ENCODE data around the gene LIX1L.

Gene LIX1L

DNA sequence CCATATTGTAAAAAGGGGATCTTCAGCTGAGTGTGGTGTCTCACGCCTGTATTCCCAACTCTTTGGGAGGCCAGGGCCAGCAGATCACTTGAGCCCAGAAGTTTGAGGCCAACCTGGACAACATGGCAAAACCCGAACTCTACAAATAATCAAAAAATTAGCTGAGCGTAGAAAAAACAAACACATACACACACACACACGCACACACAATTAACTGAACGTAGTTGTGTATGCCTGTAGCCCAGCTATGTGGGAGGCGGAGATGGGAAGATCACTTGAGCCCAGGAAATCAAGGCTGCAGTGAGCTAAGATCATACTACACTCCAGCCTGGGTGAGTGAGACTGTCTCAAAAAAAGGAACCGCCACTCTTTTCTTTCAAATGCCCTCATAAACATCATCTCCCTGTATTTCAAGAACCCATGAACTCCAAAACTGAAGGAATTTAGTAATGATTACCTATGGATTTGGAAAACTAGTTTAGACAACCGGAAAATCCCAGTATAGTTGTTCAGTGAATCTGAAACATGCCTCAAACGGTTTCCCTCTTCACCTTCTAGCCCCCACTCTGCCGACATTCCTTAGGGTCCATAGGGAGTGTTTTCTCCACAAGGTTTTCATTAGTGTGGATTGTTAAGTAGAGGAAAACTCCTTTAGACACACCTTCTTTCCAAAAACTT, 34.1 kb upstream of the LIX1L start:
- TF ChIP-seq, protein P1, sequence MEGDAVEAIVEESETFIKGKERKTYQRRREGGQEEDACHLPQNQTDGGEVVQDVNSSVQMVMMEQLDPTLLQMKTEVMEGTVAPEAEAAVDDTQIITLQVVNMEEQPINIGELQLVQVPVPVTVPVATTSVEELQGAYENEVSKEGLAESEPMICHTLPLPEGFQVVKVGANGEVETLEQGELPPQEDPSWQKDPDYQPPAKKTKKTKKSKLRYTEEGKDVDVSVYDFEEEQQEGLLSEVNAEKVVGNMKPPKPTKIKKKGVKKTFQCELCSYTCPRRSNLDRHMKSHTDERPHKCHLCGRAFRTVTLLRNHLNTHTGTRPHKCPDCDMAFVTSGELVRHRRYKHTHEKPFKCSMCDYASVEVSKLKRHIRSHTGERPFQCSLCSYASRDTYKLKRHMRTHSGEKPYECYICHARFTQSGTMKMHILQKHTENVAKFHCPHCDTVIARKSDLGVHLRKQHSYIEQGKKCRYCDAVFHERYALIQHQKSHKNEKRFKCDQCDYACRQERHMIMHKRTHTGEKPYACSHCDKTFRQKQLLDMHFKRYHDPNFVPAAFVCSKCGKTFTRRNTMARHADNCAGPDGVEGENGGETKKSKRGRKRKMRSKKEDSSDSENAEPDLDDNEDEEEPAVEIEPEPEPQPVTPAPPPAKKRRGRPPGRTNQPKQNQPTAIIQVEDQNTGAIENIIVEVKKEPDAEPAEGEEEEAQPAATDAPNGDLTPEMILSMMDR (conservative IDR thresholded peaks at IDR 0.05; ENCODE audit: low read depth, low read length): no peak
- Histone ChIP-seq H4K20me1 (ENCODE audit: insufficient read depth) (no peaks in the 10 kb centered on the region), H3K79me2 (ENCODE audit: insufficient read depth, low read depth) (no peaks in the 10 kb centered on the region), H3K27me3 (ENCODE audit: insufficient read depth, low read depth) (no peaks in the 10 kb centered on the region), H3K4me1 (ENCODE audit: low read depth, poor library complexity, severe bottlenecking) (peaks cover 14% of the 10 kb centered on the region), H3K9ac (no peak overlapping the region), H2AFZ (ENCODE audit: low read depth) (no peak overlapping the region), H3K27ac (no peak overlapping the region), H3K36me3 (ENCODE audit: insufficient read depth) (no peaks in the 10 kb centered on the region), H3K4me2 (no peak overlapping the region), H3K4me3 (IDR thresholded peaks at IDR 0.05; ENCODE audit: insufficient read depth, low read depth, low read length) (no peak overlapping the region)

- TF ChIP-seq, protein P1 (conservative IDR thresholded peaks at IDR 0.05; ENCODE audit: low read depth, low read length): no peak
- Histone ChIP-seq H3K9ac (no peak overlapping the region), H4K20me1 (ENCODE audit: insufficient read depth) (no peaks in the 10 kb centered on the region), H3K27me3 (ENCODE audit: insufficient read depth, low read depth) (no peaks in the 10 kb centered on the region), H3K4me1 (ENCODE audit: low read depth, poor library complexity, severe bottlenecking) (peaks cover 4% of the 10 kb centered on the region), H3K27ac (no peak overlapping the region), H3K79me2 (ENCODE audit: insufficient read depth, low read depth) (no peaks in the 10 kb centered on the region), H2AFZ (ENCODE audit: low read depth) (no peak overlapping the region), H3K4me2 (no peak overlapping the region), H3K36me3 (ENCODE audit: insufficient read depth) (no peaks in the 10 kb centered on the region), H3K4me3 (IDR thresholded peaks at IDR 0.05; ENCODE audit: insufficient read depth, low read depth, low read length) (no peak overlapping the region)
Measured at GRCh38 chr1:145990249-145990855, 32.5 kb upstream of the LIX1L start.

DNA sequence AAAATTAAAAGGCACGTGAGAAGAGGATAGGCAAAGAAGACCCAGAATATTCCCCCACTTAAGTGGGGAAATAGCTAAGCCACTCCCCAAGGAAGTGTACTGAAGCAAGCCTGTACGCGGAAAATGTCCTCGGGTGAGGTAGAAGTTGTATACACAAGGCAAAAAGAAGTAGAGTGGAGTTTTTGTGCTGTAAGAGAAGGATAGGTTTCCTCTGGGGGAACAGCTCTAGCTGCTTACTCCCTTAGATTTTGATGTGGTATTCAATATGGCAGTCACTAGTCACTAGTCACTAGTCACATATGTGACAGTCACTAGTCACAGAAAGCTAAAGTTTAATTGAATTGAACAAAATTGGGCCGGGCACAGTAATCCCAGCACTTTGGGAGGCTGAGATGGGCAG, 31.0 kb upstream of the LIX1L start:
- Histone ChIP-seq H3K9ac (no peak overlapping the region), H3K4me1 (ENCODE audit: low read depth, poor library complexity, severe bottlenecking) (no peaks in the 10 kb centered on the region), H3K79me2 (ENCODE audit: insufficient read depth, low read depth) (no peaks in the 10 kb centered on the region), H3K36me3 (ENCODE audit: insufficient read depth) (no peaks in the 10 kb centered on the region), H4K20me1 (ENCODE audit: insufficient read depth) (no peaks in the 10 kb centered on the region), H3K27me3 (ENCODE audit: insufficient read depth, low read depth) (no peaks in the 10 kb centered on the region), H3K4me2 (no peak overlapping the region), H3K4me3 (IDR thresholded peaks at IDR 0.05; ENCODE audit: insufficient read depth, low read depth, low read length) (no peak overlapping the region), H3K27ac (no peak overlapping the region), H2AFZ (ENCODE audit: low read depth) (no peak overlapping the region)
- TF ChIP-seq, protein P1 (conservative IDR thresholded peaks at IDR 0.05; ENCODE audit: low read depth, low read length): no peak

DNA sequence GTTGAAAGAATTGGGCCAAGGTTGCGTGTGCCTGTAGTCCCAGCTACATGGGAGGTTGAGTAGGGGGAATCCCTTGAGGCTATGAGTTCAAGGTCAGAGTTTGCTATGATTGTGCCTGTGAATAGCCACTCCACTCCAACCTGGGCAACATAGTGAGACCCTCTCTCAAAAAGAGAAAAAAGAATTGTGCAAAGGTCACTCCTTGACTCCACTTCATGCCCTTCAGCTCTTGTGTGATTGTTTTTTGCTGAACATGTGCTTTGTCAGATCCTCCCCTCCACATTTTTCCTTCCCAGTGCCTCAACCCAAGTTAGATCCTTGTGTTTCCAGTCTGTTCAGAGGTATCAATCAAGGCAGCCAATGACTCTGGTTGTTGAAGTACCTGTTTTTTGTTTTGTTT, 30.1 kb upstream of the LIX1L start:
- Histone ChIP-seq H3K27me3 (ENCODE audit: insufficient read depth, low read depth) (no peaks in the 10 kb centered on the region), H3K4me3 (IDR thresholded peaks at IDR 0.05; ENCODE audit: insufficient read depth, low read depth, low read length) (no peak overlapping the region), H4K20me1 (ENCODE audit: insufficient read depth) (no peaks in the 10 kb centered on the region), H2AFZ (ENCODE audit: low read depth) (no peak overlapping the region), H3K27ac (no peak overlapping the region), H3K4me2 (no peak overlapping the region), H3K4me1 (ENCODE audit: low read depth, poor library complexity, severe bottlenecking) (peaks cover 5% of the 10 kb centered on the region), H3K36me3 (ENCODE audit: insufficient read depth) (no peaks in the 10 kb centered on the region), H3K9ac (no peak overlapping the region), H3K79me2 (ENCODE audit: insufficient read depth, low read depth) (no peaks in the 10 kb centered on the region)
- TF ChIP-seq, protein P1 (conservative IDR thresholded peaks at IDR 0.05; ENCODE audit: low read depth, low read length): no peak

Measured in KMS-11 (cell line).